Mesodermal cell (in vitro differentiated cells): ENCODE data around the gene YY1.

Experiments used
- H3K27ac ChIP-seq: 2 replicates; pipeline ENCODE4 v1.7.0; 2013; ENCODE audit warnings: mild to moderate bottlenecking, low read depth, low read length, moderate library complexity; ENCODE audit not compliant: severe bottlenecking
- H3K36me3 ChIP-seq: 2 replicates; pipeline ENCODE4 v1.7.1; 2013; ENCODE audit warnings: mild to moderate bottlenecking, low read length, moderate library complexity; ENCODE audit not compliant: control insufficient read depth, insufficient read depth
- H3K4me1 ChIP-seq: one replicate; pipeline ENCODE4 v1.7.1; 2013; ENCODE audit warnings: mild to moderate bottlenecking, low read length; ENCODE audit not compliant: insufficient read depth, control insufficient read depth, poor library complexity, severe bottlenecking
- H3K4me3 ChIP-seq: 2 replicates; pipeline ENCODE4 v1.7.0; 2013; ENCODE audit warnings: low read length, control low read depth, mild to moderate bottlenecking; ENCODE audit not compliant: insufficient read depth, poor library complexity, severe bottlenecking; ENCODE audit errors: extremely low read depth
- H3K9me3 ChIP-seq: 2 replicates; pipeline ENCODE4 v1.7.1; 2013; ENCODE audit warnings: mild to moderate bottlenecking, low read length, moderate library complexity; ENCODE audit not compliant: control insufficient read depth
- WGBS, 2 experiments: methylation state at CpG; one replicate each; pipeline ENCODE4 v1.1.5; 2013; ENCODE audit warnings: missing lambda C conversion rate in 2 of 2; ENCODE audit not compliant: insufficient coverage in 2 of 2; 5-methylcytosine and 5-hydroxymethylcytosine counted together

Gene YY1

GRCh38 chr14:100246809-100247428 lies 8.0 kb downstream of the YY1 start:
- peaks cover 36% of the 10 kb centered on the region for H3K36me3 ChIP-seq
- no peaks in the 10 kb centered on the region for H3K9me3 ChIP-seq
- no peak overlapping the region for H3K4me3 ChIP-seq
- H3K27ac ChIP-seq = peak overlapping the region; percentile 10
- WGBS, 2 experiments = 45 to 57% methylated on average over 1 of the region's 3 CpGs
- H3K4me1 ChIP-seq = peaks cover 5% of the 10 kb centered on the region

DNA sequence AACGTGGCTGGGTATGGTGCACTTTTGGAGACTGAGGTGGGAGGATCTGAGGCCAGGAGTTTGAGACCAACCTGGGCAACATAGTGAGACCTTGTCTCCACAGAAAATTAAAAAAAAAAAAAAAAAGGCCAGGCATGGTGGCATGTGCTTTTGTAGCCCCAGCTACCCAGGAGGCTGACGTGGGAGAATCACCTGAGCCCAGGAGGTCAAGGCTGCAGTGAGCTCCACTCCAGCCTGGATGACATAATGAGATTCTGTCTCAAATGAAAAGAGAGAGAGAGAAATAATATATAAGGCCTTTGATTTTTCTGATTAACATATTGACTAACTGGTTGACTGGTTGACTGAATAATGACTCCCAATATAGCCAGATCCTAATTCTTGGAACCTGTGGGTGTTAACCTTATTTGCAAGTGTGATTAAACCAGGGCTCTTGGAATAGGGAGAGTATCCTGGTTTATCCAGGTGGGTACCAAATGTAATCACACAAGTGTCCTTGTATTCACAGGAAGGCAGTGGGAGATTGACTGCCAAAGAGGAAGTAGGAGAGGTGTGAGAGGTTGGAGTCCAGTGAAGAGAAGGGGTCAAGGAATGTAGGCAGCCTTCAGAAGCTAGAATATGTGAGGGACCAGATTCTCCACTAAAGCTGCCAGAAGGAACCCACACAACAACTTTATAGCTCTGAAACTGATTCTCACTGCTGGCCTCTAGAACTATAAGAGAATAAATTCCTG lies 12.0 kb downstream of the YY1 start:
- H3K9me3 ChIP-seq = no peaks in the 10 kb centered on the region
- H3K36me3 ChIP-seq = peaks cover 25% of the 10 kb centered on the region
- peaks cover 3% of the 10 kb centered on the region for H3K4me1 ChIP-seq
- H3K4me3 ChIP-seq = no peak overlapping the region
- H3K27ac ChIP-seq = no peak overlapping the region
- WGBS, 2 experiments = 100% methylated on average over 1 to 2 of the region's 2 CpGs

- Histone ChIP-seq H3K27ac (no peak overlapping the region), H3K4me3 (no peak overlapping the region), H3K4me1 (no peaks in the 10 kb centered on the region), H3K9me3 (no peaks in the 10 kb centered on the region), H3K36me3 (peaks cover 27% of the 10 kb centered on the region)
These were observed 13.7 kb downstream of the YY1 start for GRCh38 chr14:100252684-100253083.

- Histone ChIP-seq H3K4me3 (no peak overlapping the region), H3K27ac (no peak overlapping the region), H3K36me3 (peaks cover 21% of the 10 kb centered on the region), H3K4me1 (no peaks in the 10 kb centered on the region), H3K9me3 (no peaks in the 10 kb centered on the region)
- WGBS, 2 experiments = no CpG with 5 or more reads among the region's 3 CpGs
These were observed 17.5 kb downstream of the YY1 start for GRCh38 chr14:100256339-100256895.

DNA sequence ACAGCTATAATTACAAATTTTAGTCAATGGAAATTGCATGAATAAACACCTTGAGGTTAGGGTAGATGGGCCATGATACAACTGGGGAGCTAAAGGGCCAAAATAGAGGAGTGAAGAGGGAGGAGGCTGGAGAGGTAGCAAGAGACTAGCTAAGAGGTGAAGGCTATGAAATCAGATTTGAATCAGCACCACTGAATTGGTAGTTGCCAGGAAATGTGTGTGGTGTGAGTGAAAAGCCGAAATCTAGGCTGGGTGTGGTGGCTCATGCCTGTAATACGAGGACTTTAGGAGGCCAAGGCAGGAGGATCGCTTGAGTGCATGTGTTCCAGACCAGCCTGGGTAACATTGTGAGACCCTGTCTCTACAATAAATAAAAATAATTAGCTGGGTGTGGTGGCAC lies 22.7 kb downstream of the YY1 start:
- peaks cover 9% of the 10 kb centered on the region for H3K4me1 ChIP-seq
- peaks cover 54% of the 10 kb centered on the region for H3K36me3 ChIP-seq
- no peak overlapping the region for H3K4me3 ChIP-seq

GRCh38 chr14:100262545-100262944 lies 23.6 kb downstream of the YY1 start:
- Histone ChIP-seq H3K9me3 (no peaks in the 10 kb centered on the region), H3K4me1 (peaks cover 9% of the 10 kb centered on the region), H3K4me3 (no peak overlapping the region), H3K36me3 (peaks cover 52% of the 10 kb centered on the region), H3K27ac (no peak overlapping the region)
- WGBS, 2 experiments = 94% methylated on average over 4 of the region's 5 CpGs; no CpG with 5 or more reads in 1 of the 2 experiments

More for the DNA sequence above, 22.7 kb downstream of the YY1 start:
- Histone ChIP-seq H3K9me3 (no peaks in the 10 kb centered on the region), H3K27ac (no peak overlapping the region)
- WGBS, 2 experiments = 81 to 100% methylated on average over 1 to 3 of the region's 3 CpGs

DNA sequence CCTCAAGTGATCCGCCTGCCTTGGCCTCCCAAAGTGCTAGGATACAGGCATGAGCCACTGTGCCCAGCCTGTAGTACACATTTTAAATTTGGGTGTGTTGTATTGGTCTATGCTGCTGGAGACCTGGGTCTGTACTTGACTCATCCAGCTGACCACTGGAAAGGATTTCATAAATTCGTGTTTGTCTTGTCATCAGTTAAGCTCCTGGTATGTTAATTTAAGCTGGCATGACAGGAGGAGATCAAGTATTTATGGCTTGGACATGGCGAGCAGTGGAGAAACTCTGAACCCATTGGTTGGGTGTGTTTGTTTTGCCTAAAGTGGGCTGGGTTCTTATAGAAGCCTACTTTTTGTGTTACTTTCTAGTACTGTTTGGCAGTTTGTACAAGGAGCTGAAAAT lies 24.2 kb downstream of the YY1 start:
- Histone ChIP-seq H3K4me3 (no peak overlapping the region), H3K9me3 (no peaks in the 10 kb centered on the region), H3K27ac (no peak overlapping the region), H3K4me1 (peaks cover 9% of the 10 kb centered on the region), H3K36me3 (peaks cover 58% of the 10 kb centered on the region)
- WGBS, 2 experiments = 87 to 93% methylated on average over 3 of the region's 3 CpGs

GRCh38 chr14:100267990-100268389 lies 29.0 kb downstream of the YY1 start:
- no peak overlapping the region for H3K27ac ChIP-seq
- H3K4me3 ChIP-seq = no peak overlapping the region
- 84 to 99% methylated on average over 7 of the region's 7 CpGs for WGBS, 2 experiments
- H3K4me1 ChIP-seq = no peaks in the 10 kb centered on the region
- no peaks in the 10 kb centered on the region for H3K9me3 ChIP-seq
- H3K36me3 ChIP-seq = peaks cover 75% of the 10 kb centered on the region

- Histone ChIP-seq H3K9me3 (no peaks in the 10 kb centered on the region), H3K4me1 (no peaks in the 10 kb centered on the region), H3K4me3 (no peak overlapping the region), H3K36me3 (peaks cover 73% of the 10 kb centered on the region), H3K27ac (no peak overlapping the region)
- WGBS, 2 experiments = 94 to 95% methylated on average over 3 to 5 of the region's 7 CpGs
These were observed 29.8 kb downstream of the YY1 start for GRCh38 chr14:100268591-100269207.

DNA sequence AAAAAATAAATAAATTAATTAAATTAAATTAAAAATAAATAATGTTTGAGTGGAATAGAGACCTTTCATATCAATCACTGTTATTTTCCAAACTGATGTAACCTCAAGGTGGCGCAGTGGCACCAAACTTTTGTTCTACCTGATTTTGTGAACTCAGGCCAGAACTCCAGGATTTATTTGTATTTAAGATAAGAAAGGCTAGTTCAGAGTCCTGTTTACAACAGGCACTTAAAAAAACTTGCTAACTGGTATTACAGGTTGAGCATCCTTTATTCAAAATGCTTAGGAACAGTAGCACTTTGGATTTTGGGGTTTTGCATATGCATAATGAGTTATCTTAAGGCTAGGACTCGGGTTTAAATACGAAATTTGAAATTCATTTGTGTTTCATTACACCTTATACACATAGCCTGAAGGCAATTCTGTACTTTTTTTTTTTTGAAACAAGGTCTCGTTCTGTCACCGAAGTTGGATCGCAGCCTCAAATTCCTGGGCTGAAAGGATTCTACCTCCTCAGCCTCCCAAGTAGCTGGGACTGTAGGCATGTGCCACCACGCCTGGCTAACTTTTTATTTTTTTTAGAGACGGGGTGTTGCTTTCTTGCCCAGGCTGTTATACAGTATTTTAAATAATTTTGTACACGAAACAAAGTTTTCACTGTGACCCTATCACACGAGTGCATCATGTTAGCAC lies 32.4 kb downstream of the YY1 start:
- H3K36me3 ChIP-seq = peaks cover 74% of the 10 kb centered on the region

More for the DNA sequence above, 32.4 kb downstream of the YY1 start:
- WGBS, 2 experiments = 93 to 97% methylated on average over 4 to 8 of the region's 10 CpGs
- Histone ChIP-seq H3K4me3 (no peak overlapping the region), H3K9me3 (no peaks in the 10 kb centered on the region), H3K27ac (no peak overlapping the region), H3K4me1 (peaks cover 10% of the 10 kb centered on the region)
